HEK293 (cell line): ENCODE measurements around the gene HOXB4.

Experiments
- CTCF ChIA-PET: fragments of 350-600 bp; formaldehyde crosslinking; extraction: SDS; loops from one replicate; lab custom pipeline; 2021; ENCODE audit warnings: antibody characterized with exemption; lab: Yijun Ruan, JAX
- POLR2A ChIA-PET: fragments of 300-600 bp; formaldehyde crosslinking; extraction: SDS; loops from one replicate; lab custom pipeline; 2020; ENCODE audit warnings: antibody characterized with exemption, inconsistent platforms; lab: Yijun Ruan, JAX
- H3K27ac ChIP-seq: fragments of 200-500 bp; sonication (Bioruptor generic); 2 replicates; pipeline ENCODE4 v1.5.1; 2014; ENCODE audit warnings: low read depth, low read length, control low read depth, inconsistent platforms; ENCODE audit errors: extremely low read depth
- H3K36me3 ChIP-seq, 2 experiments: fragments of 200-500 bp in 1 of 2; sonication (Bioruptor generic) in 1 of 2; 1 replicate in 1 of 2; 2 replicates in 1 of 2; pipeline ENCODE4 v1.5.1; 2014 to 2017; ENCODE audit warnings: inconsistent platforms in 2 of 2, low read length in 2 of 2; ENCODE audit not compliant: control insufficient read depth in 2 of 2, insufficient read depth in 1 of 2
- H3K4me1 ChIP-seq: fragments of 200-500 bp; sonication (Bioruptor generic); 2 replicates; pipeline ENCODE4 v1.5.1; 2014; ENCODE audit warnings: mild to moderate bottlenecking, low read length, inconsistent platforms; ENCODE audit not compliant: control insufficient read depth, insufficient read depth
- H3K4me3 ChIP-seq: 2 replicates; pipeline ENCODE4 v1.5.1; 2011; ENCODE audit warnings: low read depth, mild to moderate bottlenecking, control low read depth, low read length, moderate library complexity
- H3K9me3 ChIP-seq: fragments of 200-500 bp; sonication (Bioruptor generic); 2 replicates; pipeline ENCODE4 v1.5.1; 2014; ENCODE audit warnings: low read depth, low read length, inconsistent platforms; ENCODE audit not compliant: control insufficient read depth, insufficient read depth
- BCL11B ChIP-seq: fragments of 450-650 bp; formaldehyde crosslinking; IDR thresholded peaks from 2 replicates; pipeline ENCODE4 v1.5.1; 2016; ENCODE audit warnings: low read depth, missing biosample characterization, missing genetic modification characterization
- GLIS2 ChIP-seq: fragments of 450-650 bp; formaldehyde crosslinking; IDR thresholded peaks from 2 replicates; pipeline ENCODE4 v1.5.1; 2016; ENCODE audit warnings: missing biosample characterization, missing genetic modification characterization
- HOXD13 ChIP-seq: sonication (generic); formaldehyde crosslinking; IDR thresholded peaks from 2 replicates; pipeline ENCODE4 v1.8.0; 2022; ENCODE audit warnings: missing genetic modification reagents, borderline replicate concordance
- KLF10 ChIP-seq: fragments of 450-650 bp; IDR thresholded peaks from 2 replicates; pipeline ENCODE4 v1.5.1; 2018; ENCODE audit warnings: missing biosample characterization, mild to moderate bottlenecking, missing genetic modification characterization
- MYNN ChIP-seq: fragments of 450-650 bp; formaldehyde crosslinking; IDR thresholded peaks from 2 replicates; pipeline ENCODE4 v1.5.1; 2016; ENCODE audit warnings: missing biosample characterization, missing genetic modification characterization, borderline replicate concordance
- RBAK ChIP-seq: fragments of 450-650 bp; formaldehyde crosslinking; IDR thresholded peaks from 2 replicates; pipeline ENCODE4 v1.5.1; 2016; ENCODE audit warnings: missing biosample characterization, missing genetic modification characterization
- SP3 ChIP-seq: fragments of 450-650 bp; formaldehyde crosslinking; IDR thresholded peaks from 2 replicates; pipeline ENCODE4 v1.5.1; 2016; ENCODE audit warnings: missing biosample characterization, missing genetic modification characterization
- ZBTB11 ChIP-seq: fragments of 450-650 bp; formaldehyde crosslinking; conservative IDR thresholded peaks from 2 replicates; pipeline ENCODE4 v1.5.1; 2016; ENCODE audit warnings: low read depth, missing biosample characterization, missing genetic modification characterization
- ZBTB7A ChIP-seq: fragments of 450-650 bp; formaldehyde crosslinking; IDR thresholded peaks from 2 replicates; pipeline ENCODE4 v1.5.1; 2016; ENCODE audit warnings: low read depth, missing biosample characterization, missing genetic modification characterization
- ZNF148 ChIP-seq: fragments of 450-650 bp; formaldehyde crosslinking; IDR thresholded peaks from 2 replicates; pipeline ENCODE4 v1.5.0; 2017; ENCODE audit warnings: missing biosample characterization, missing genetic modification characterization, borderline replicate concordance
- ZNF335 ChIP-seq: fragments of 450-650 bp; formaldehyde crosslinking; conservative IDR thresholded peaks from 2 replicates; pipeline ENCODE4 v1.5.1; 2016; ENCODE audit warnings: missing biosample characterization, missing genetic modification characterization
- ZNF366 ChIP-seq: fragments of 450-650 bp; formaldehyde crosslinking; conservative IDR thresholded peaks from 2 replicates; pipeline ENCODE4 v1.5.1; 2016; ENCODE audit warnings: missing biosample characterization, missing genetic modification characterization
- ZNF501 ChIP-seq: fragments of 450-650 bp; formaldehyde crosslinking; IDR thresholded peaks from 2 replicates; pipeline ENCODE4 v1.5.1; 2016; ENCODE audit warnings: missing biosample characterization, missing genetic modification characterization
- ZNF596 ChIP-seq: fragments of 450-650 bp; IDR thresholded peaks from 2 replicates; pipeline ENCODE4 v1.5.0; 2018; ENCODE audit warnings: missing biosample characterization, mild to moderate bottlenecking, missing genetic modification characterization, moderate library complexity
- ZNF621 ChIP-seq: fragments of 450-650 bp; formaldehyde crosslinking; IDR thresholded peaks from 2 replicates; pipeline ENCODE4 v1.5.1; 2017; ENCODE audit warnings: missing biosample characterization, missing genetic modification characterization
- ZNF660 ChIP-seq: fragments of 450-650 bp; IDR thresholded peaks from 2 replicates; pipeline ENCODE4 v1.5.1; 2018; ENCODE audit warnings: missing biosample characterization, mild to moderate bottlenecking, missing genetic modification characterization
- ZNF76 ChIP-seq: fragments of 450-650 bp; formaldehyde crosslinking; IDR thresholded peaks from 2 replicates; pipeline ENCODE4; 2016; ENCODE audit warnings: low read depth, missing biosample characterization, missing genetic modification characterization, borderline replicate concordance
- ZSCAN5A ChIP-seq: fragments of 450-650 bp; formaldehyde crosslinking; IDR thresholded peaks from 2 replicates; pipeline ENCODE4 v1.5.1; 2016; ENCODE audit warnings: missing biosample characterization, missing genetic modification characterization
- ZXDB ChIP-seq: fragments of 450-650 bp; formaldehyde crosslinking; IDR thresholded peaks from 2 replicates; pipeline ENCODE4 v1.5.1; 2016; ENCODE audit warnings: missing biosample characterization, missing genetic modification characterization
- TF ChIP-seq, protein P1 (sequence below): fragments of 450-650 bp; formaldehyde crosslinking; conservative IDR thresholded peaks from 2 replicates; pipeline ENCODE4 v1.5.1; 2016; ENCODE audit warnings: low read depth, missing biosample characterization, missing genetic modification characterization

The HOXB4 gene

GRCh38 chr17:48625495-48626244 is 47.5 kb upstream of the HOXB4 start (continued):
- 0 out of 2 replicates have a peak, but pooled peaks have one; percentile 19 for TF ChIP-seq ZNF501 (tag by site-specific recombination)
- peak; percentile 26; the same call in 1 of the 2 replicates for TF ChIP-seq KLF10 (tag by site-specific recombination)
- 0 out of 2 replicates have a peak, but pooled peaks have one; percentile 15 for TF ChIP-seq BCL11B (tag by site-specific recombination)
- peak; percentile 82 for TF ChIP-seq ZNF366 (tag by site-specific recombination)
- peak; percentile 27; the same call in 1 of the 2 replicates for TF ChIP-seq ZBTB7A (tag by site-specific recombination)
- TF ChIP-seq HOXD13 = peak; percentile 40; the same call in 1 of the 2 replicates
- TF ChIP-seq, protein P1, sequence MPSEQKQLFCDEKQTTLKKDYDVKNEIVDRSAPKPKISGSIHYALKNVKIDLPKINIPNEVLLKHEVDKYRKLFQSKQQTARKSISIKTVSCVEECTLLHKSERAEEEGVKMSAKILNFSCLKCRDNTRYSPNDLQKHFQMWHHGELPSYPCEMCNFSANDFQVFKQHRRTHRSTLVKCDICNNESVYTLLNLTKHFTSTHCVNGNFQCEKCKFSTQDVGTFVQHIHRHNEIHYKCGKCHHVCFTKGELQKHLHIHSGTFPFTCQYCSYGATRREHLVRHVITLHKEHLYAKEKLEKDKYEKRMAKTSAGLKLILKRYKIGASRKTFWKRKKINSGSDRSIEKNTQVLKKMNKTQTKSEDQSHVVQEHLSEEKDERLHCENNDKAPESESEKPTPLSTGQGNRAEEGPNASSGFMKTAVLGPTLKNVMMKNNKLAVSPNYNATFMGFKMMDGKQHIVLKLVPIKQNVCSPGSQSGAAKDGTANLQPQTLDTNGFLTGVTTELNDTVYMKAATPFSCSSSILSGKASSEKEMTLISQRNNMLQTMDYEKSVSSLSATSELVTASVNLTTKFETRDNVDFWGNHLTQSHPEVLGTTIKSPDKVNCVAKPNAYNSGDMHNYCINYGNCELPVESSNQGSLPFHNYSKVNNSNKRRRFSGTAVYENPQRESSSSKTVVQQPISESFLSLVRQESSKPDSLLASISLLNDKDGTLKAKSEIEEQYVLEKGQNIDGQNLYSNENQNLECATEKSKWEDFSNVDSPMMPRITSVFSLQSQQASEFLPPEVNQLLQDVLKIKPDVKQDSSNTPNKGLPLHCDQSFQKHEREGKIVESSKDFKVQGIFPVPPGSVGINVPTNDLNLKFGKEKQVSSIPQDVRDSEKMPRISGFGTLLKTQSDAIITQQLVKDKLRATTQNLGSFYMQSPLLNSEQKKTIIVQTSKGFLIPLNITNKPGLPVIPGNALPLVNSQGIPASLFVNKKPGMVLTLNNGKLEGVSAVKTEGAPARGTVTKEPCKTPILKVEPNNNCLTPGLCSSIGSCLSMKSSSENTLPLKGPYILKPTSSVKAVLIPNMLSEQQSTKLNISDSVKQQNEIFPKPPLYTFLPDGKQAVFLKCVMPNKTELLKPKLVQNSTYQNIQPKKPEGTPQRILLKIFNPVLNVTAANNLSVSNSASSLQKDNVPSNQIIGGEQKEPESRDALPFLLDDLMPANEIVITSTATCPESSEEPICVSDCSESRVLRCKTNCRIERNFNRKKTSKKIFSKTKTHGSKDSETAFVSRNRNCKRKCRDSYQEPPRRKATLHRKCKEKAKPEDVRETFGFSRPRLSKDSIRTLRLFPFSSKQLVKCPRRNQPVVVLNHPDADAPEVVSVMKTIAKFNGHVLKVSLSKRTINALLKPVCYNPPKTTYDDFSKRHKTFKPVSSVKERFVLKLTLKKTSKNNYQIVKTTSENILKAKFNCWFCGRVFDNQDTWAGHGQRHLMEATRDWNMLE = no peak
- peak; percentile 17 for TF ChIP-seq ZBTB11 (tag by site-specific recombination)
- TF ChIP-seq ZNF621 (tag by site-specific recombination) = no peak
- peak; percentile 52 for TF ChIP-seq ZNF335
- peak; percentile 39 for TF ChIP-seq ZNF660 (tag by site-specific recombination)

- CTCF ChIA-PET = interaction anchor here (0.5 to 5.0 kb wide), 12 partner anchors 11 to 598 kb away, joined by 3 to 37 read pairs (median 4); partner anchors contain the start of gene NFE2L1
- H3K9me3 ChIP-seq = no peaks in the 10 kb centered on the region
- POLR2A ChIA-PET = interaction anchor here (0.7 to 4.5 kb wide), 10 partner anchors 12 to 654 kb away, joined by 3 to 38 read pairs (median 8); partner anchors contain the start of genes CDK5RAP3 and NFE2L1
- H3K27ac ChIP-seq = peak overlapping the region; percentile 100
- H3K4me3 ChIP-seq = peak overlapping the region; percentile 78
- peaks cover 0 to 26% of the 10 kb centered on the region in 2 experiments; a peak in 1 of 3 replicates for H3K36me3 ChIP-seq
- peaks cover 25% of the 10 kb centered on the region for H3K4me1 ChIP-seq
- no peak for TF ChIP-seq ZNF148
- TF ChIP-seq ZNF76 = no peak
- TF ChIP-seq ZSCAN5A = 0 out of 2 replicates have a peak, but pooled peaks have one; percentile 19
- TF ChIP-seq GLIS2 (tag by site-specific recombination) = peak; percentile 82
- TF ChIP-seq ZXDB (tag by site-specific recombination) = peak; percentile 51; the same call in 1 of the 2 replicates
- 0 out of 2 replicates have a peak, but pooled peaks have one; percentile 7 for TF ChIP-seq ZNF596 (tag by site-specific recombination)
- TF ChIP-seq RBAK (tag by site-specific recombination) = no peak
- TF ChIP-seq SP3 (tag by site-specific recombination) = peak; percentile 70
- no peak for TF ChIP-seq MYNN
These were observed 46.7 kb upstream of the HOXB4 start for GRCh38 chr17:48624544-48625494.
